Mesodermal cell (in vitro differentiated cells): ENCODE results near the gene GYPA. TPM values are rescaled to one million over a fixed set of nuclear protein-coding genes. Genes with fewer than 3 reads are reported as not detected.
A peak's percentile ranks its signal among the peaks of the same experiment; 100 is the strongest.
"Not testable (repeated sequence)": the region's sequence is repeated elsewhere in the genome, so short reads cannot be mapped to it uniquely, and the experiment has no call there.

Experiments
- H3K27ac ChIP-seq: 2 replicates; pipeline ENCODE4 v1.7.0; 2013; ENCODE audit warnings: mild to moderate bottlenecking, low read depth, low read length, moderate library complexity; ENCODE audit not compliant: severe bottlenecking
- H3K36me3 ChIP-seq: 2 replicates; pipeline ENCODE4 v1.7.1; 2013; ENCODE audit warnings: mild to moderate bottlenecking, low read length, moderate library complexity; ENCODE audit not compliant: control insufficient read depth, insufficient read depth
- H3K4me1 ChIP-seq: one replicate; pipeline ENCODE4 v1.7.1; 2013; ENCODE audit warnings: mild to moderate bottlenecking, low read length; ENCODE audit not compliant: insufficient read depth, control insufficient read depth, poor library complexity, severe bottlenecking
- H3K4me3 ChIP-seq: 2 replicates; pipeline ENCODE4 v1.7.0; 2013; ENCODE audit warnings: low read length, control low read depth, mild to moderate bottlenecking; ENCODE audit not compliant: insufficient read depth, poor library complexity, severe bottlenecking; ENCODE audit errors: extremely low read depth
- H3K9me3 ChIP-seq: 2 replicates; pipeline ENCODE4 v1.7.1; 2013; ENCODE audit warnings: mild to moderate bottlenecking, low read length, moderate library complexity; ENCODE audit not compliant: control insufficient read depth
- WGBS, 2 experiments: methylation state at CpG; one replicate each; pipeline ENCODE4 v1.1.5; 2013; ENCODE audit warnings: missing lambda C conversion rate in 2 of 2; ENCODE audit not compliant: insufficient coverage in 2 of 2; 5-methylcytosine and 5-hydroxymethylcytosine counted together
- polyA plus RNA-seq, 2 experiments: library from polyadenylated mRNA; stranded (reverse); fragments of 50-300 nt; gene quantifications; one replicate each; pipeline ENCODE4 v1.2.3, GENCODE V29; 2013

GYPA gene
- 1.6 TPM for polyA plus RNA-seq (2013, experiment 1 of 2)
- 0.96 TPM for polyA plus RNA-seq (2013, experiment 2 of 2)

DNA sequence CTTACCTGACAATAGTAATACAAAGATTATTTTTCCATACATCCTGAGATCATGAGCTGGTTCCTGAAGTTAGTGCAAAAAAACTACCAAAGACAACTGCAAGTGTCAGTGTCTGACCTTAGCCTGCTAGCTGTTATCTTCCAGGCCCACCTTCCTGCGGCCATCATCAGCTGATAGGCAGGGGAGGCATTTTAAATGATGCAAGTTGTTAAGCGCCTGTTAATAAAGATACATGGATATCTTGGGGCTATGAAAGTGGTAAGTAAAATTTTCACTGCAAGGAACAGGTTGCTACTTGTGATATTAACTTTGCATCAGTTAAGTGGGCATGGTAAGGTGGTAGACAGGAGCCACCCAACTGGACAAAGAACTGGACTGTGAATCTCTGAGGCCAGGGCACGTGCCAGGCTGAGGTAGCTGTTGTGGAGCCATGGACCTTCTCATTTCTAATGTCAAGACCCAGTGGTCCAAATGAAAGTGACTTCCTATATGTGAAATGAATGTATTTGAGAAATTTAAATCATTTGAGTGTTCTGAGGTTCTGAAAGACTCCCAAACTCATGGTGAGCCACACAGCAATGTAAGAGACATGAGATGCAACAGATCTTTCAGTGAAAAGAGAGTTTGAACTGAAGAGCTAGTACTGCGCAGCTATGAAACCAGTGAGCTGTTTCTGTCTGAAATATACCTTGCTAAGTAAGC, at the start of gene GYPA:
TSS of gene GYPA (minus strand) at position 125 of the 702 bp plus-strand sequence. CDS start at position 42, 83 bp downstream.
- not testable (repeated sequence) for H3K27ac ChIP-seq, H3K9me3 ChIP-seq, H3K36me3 ChIP-seq, H3K4me1 ChIP-seq, H3K4me3 ChIP-seq
- WGBS, 2 experiments = 78 to 80% methylated on average over 1 of the region's 4 CpGs

GRCh38 chr4:144190009-144190408, 49.5 kb upstream of the GYPA start:
- 14 to 60% methylated on average over 1 of the region's 2 CpGs for WGBS, 2 experiments
- Histone ChIP-seq H3K9me3 (no peaks in the 10 kb centered on the region), H3K27ac (no peak overlapping the region), H3K36me3 (no peaks in the 10 kb centered on the region), H3K4me1 (no peaks in the 10 kb centered on the region), H3K4me3 (no peak overlapping the region)

DNA sequence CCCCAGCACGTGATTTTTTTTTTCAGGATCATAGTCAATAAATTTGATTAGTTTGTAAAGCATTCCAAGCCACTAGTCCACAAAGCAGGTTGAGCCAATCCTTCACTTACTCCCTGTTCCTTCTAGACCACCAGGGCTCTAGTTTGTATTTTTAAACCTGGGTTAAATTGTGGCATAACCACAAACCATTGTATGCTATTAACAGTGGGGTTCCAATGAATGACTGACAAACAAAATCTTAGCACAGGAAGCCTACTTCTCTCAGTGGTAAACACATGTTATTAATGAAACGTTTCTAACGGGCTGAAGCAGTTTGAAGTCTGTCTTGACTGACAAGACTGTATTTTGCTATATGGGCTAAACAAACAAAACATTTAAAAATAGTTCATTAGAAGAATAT, 48.6 kb upstream of the GYPA start:
- no CpG with 5 or more reads among the region's 3 CpGs for WGBS, 2 experiments
- Histone ChIP-seq H3K9me3 (no peaks in the 10 kb centered on the region), H3K36me3 (no peaks in the 10 kb centered on the region)

GRCh38 chr4:144185086-144185485, 44.6 kb upstream of the GYPA start:
- H3K4me1 ChIP-seq = no peaks in the 10 kb centered on the region
- no peak overlapping the region for H3K27ac ChIP-seq
- H3K9me3 ChIP-seq = no peaks in the 10 kb centered on the region
- H3K4me3 ChIP-seq = no peak overlapping the region
- H3K36me3 ChIP-seq = no peaks in the 10 kb centered on the region

More for the DNA sequence above, 48.6 kb upstream of the GYPA start:
- Histone ChIP-seq H3K27ac (no peak overlapping the region), H3K4me1 (no peaks in the 10 kb centered on the region), H3K4me3 (no peak overlapping the region)

GRCh38 chr4:144183165-144183564, 42.6 kb upstream of the GYPA start:
- no peaks in the 10 kb centered on the region for H3K9me3 ChIP-seq
- H3K4me1 ChIP-seq = peaks cover 11% of the 10 kb centered on the region
- WGBS, 2 experiments = 100% methylated on average over 1 of the region's 2 CpGs; no CpG with 5 or more reads in 1 of the 2 experiments
- H3K4me3 ChIP-seq = no peak overlapping the region
- no peaks in the 10 kb centered on the region for H3K36me3 ChIP-seq
- no peak overlapping the region for H3K27ac ChIP-seq

DNA sequence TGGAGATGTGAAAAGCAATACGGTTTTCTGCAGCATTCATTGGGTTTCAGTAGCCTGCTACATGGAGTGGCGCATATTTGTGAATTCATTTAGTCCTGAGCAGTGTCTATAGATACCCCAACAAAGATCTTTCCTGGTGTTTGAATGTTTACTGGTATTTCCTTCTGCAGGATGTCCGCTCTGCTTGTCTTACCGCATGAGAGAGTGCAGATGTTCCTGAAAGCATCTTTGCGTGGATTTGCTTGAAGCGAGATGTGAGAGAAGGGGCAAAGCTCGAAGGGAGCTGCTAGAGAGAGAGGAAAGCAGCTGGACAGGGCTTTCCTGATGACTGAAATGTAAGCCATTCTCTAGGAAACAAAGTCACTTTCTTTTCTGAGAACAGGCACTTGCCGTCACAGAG, 40.9 kb upstream of the GYPA start:
- Histone ChIP-seq H3K4me3 (no peak overlapping the region), H3K9me3 (no peaks in the 10 kb centered on the region), H3K27ac (no peak overlapping the region), H3K36me3 (no peaks in the 10 kb centered on the region), H3K4me1 (peaks cover 19% of the 10 kb centered on the region)
- WGBS, 2 experiments = 84 to 92% methylated on average over 8 of the region's 8 CpGs

DNA sequence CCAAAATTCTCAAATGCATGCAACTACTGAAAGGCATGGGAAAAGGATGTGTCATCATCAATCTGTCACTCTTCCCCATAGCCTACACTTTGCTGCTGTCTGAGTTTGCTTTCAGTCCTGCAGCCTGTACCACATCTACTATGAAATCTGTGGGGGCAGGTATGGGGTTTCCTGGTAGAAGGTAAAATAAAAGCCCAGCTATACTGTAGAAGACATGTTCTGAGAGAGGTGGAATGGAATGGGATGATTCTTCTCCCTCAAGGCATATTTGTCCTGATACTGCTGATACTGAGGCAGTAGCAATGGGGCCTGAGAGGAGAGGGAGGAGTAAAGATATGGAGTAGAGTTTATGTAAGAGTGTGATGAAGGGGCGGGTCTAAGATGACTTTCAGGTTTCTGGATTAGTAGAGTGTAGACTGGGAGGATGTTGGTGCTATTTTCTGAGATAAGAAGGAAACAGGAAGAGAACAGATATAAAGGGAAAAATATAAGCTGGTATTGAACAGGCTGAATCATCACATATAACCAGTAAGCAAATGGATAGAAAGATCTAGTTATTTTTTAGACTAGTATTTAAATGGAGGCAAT, 38.7 kb upstream of the GYPA start:
- Histone ChIP-seq H3K36me3 (no peaks in the 10 kb centered on the region), H3K4me1 (peaks cover 19% of the 10 kb centered on the region), H3K27ac (peak overlapping the region; percentile 65), H3K4me3 (no peak overlapping the region), H3K9me3 (no peaks in the 10 kb centered on the region)
- WGBS, 2 experiments = 86% methylated on average over 1 of the region's 1 CpG; no CpG with 5 or more reads in 1 of the 2 experiments

DNA sequence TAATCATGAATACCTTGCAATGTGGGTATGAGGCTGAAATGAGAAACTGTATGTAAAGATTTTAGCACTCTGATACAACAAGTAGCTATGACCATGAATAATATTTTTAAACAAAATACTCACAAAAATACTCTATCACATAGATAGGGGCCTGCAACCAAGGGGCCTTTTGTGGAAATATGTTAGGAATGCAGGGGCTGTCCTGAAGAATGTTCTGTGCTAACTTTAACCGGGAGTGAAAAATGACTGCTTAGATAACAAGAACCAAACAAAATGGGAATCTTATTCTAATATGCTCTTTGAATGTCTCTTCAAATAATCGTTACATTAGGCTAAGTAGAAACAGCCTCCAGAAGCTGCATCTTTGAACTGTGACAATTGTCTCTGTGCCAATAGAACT, 37.9 kb upstream of the GYPA start:
- Histone ChIP-seq H3K9me3 (no peaks in the 10 kb centered on the region), H3K4me1 (peaks cover 19% of the 10 kb centered on the region), H3K27ac (peak overlapping the region; percentile 65), H3K36me3 (no peaks in the 10 kb centered on the region), H3K4me3 (no peak overlapping the region)
- 20% methylated on average over 2 of the region's 2 CpGs; no CpG with 5 or more reads in 1 of the 2 experiments for WGBS, 2 experiments

GRCh38 chr4:144176476-144176875, 36.0 kb upstream of the GYPA start:
- Histone ChIP-seq H3K9me3 (no peaks in the 10 kb centered on the region), H3K36me3 (no peaks in the 10 kb centered on the region), H3K27ac (no peak overlapping the region), H3K4me3 (no peak overlapping the region), H3K4me1 (peaks cover 19% of the 10 kb centered on the region)
- WGBS, 2 experiments = 100% methylated on average over 1 of the region's 1 CpG; no CpG with 5 or more reads in 1 of the 2 experiments

DNA sequence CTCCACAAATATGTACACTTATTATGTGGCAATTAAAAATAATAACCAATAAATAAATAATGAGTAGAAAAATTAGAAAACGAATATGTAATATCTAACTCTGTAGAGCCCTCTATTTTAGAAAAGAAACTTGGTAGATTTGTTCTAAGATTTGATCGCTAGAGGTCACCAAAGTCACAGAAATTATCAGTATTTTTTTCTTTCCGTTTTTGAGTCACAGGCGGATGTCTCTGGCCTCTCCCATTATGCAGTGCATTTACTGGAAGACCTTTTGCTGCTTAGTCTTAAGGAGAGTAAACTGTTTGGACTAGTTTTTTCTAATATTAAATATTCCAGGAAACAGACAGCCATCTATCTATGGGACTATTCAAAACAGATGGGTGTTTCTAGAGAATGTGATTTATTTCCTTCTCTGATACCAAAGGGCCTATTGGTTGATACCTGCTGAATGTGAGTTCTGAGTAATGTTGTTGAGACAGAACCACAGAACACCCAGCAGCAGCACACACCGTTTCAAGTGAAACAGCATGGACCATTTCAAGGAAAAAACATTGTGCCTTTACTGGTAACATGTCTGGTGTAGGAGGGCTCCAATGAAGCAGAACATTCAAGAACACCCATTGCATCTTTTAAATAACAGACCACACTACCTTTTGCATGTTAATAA, 34.0 kb upstream of the GYPA start:
- no peak overlapping the region for H3K27ac ChIP-seq
- no CpG with 5 or more reads among the region's 5 CpGs for WGBS, 2 experiments
- H3K4me3 ChIP-seq = no peak overlapping the region
- H3K36me3 ChIP-seq = no peaks in the 10 kb centered on the region
- H3K9me3 ChIP-seq = no peaks in the 10 kb centered on the region
- H3K4me1 ChIP-seq = peaks cover 19% of the 10 kb centered on the region

- H3K9me3 ChIP-seq = no peaks in the 10 kb centered on the region
- no peaks in the 10 kb centered on the region for H3K4me1 ChIP-seq
- H3K4me3 ChIP-seq = no peak overlapping the region
- WGBS, 2 experiments = 67 to 91% methylated on average over 1 of the region's 2 CpGs
- no peaks in the 10 kb centered on the region for H3K36me3 ChIP-seq
- H3K27ac ChIP-seq = no peak overlapping the region
Measured at GRCh38 chr4:144171697-144172096, 31.2 kb upstream of the GYPA start.
